ENCODE results near the gene TUSC2. TPM values are rescaled to one million over a fixed set of nuclear protein-coding genes. Genes with fewer than 3 reads are reported as not detected.
A peak's percentile ranks its signal among the peaks of the same experiment; 100 is the strongest.

TUSC2 gene
- total RNA-seq, 1 donor from 2014 or later: 25.4 TPM

DNA sequence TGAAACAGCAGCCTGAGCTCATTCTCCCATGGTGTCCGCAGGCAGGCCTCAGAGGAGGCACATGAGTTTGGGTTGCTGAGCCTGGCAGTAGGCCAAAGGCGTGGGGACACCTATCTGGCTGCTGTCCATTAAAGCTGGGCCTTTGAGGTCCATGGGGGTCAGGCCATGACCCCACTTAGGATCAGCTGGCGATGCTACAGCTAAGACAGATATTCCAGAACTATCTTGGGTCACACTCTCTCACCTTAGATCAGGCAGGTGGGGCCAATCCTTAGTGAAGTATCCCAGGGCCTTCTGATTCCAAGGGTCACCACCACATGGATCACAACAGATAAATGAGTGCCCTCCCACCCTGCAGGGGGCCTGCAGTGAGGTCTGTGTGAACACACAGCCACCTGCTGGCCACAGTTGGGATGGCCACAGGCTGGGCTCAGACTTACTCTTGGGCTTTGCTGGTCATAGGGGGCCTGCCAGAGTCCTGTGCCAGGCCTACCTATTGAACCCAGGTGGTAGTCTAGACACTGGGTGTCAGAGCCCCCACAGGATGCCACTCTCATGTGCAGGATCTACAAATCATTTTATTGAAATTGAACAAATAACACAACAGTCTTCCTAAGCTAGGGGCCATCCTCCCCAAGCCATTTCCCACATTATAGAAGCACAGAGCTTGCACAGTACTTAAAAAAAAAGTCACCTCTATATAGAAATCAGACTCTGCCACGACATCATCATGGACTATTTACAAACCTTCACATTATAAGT, 3.5 kb downstream of the TUSC2 start:
- intact Hi-C loops (cut with DNase I): no loop called here
- DNase-seq (ENCODE audit: low spot score in 2 of 2): peak in 1 of 2 donors; percentile 80
- H3K27ac ChIP-seq: peak overlapping the region in 1 of 2 donors; percentile 41

DNA sequence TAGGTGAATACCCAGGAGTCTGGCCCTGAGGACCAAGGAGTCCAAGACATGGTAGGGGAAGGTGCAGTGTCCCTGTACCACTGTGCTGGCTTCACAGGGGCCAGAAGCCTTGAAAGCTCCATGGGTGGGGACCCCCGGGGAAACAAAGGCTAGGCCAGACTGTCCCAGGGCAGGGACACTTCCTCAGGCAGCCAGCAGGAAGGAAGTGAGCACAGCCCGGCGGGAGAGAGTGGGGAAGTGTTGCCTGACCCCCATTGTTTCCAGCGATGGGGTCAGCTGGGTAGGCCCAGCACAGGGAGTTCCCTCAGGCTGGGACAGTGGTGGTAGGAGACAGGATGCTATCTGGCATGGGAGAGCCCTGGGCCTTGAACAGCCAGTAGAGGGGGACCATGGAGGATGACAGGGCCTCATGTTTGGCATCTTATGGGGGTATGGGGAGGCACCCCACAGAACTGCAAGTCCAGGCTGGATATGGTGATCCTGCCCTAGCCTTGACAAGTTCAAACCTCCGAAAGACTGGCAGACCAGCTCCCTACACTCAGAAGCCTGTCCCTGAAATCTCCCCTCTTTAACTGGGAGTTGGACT, 4.3 kb downstream of the TUSC2 start:
- Histone ChIP-seq H3K4me3 (no peak overlapping the region), H3K27me3 (no peaks in the 10 kb centered on the region), H3K4me1 (peaks cover 12 to 39% of the 10 kb centered on the region in 2 donors), H3K27ac (peak overlapping the region; percentile 41 to 53), H3K9me3 (no peaks in the 10 kb centered on the region), H3K36me3 (peaks cover 0 to 17% of the 10 kb centered on the region in 2 donors)
- intact Hi-C loops (cut with DNase I): no loop called here
- TF ChIP-seq CTCF (IDR thresholded peaks at IDR 0.05): no peak
- DNase-seq (ENCODE audit: low spot score in 2 of 2): peak in 1 of 2 donors; percentile 71

More for the DNA sequence above, 3.5 kb downstream of the TUSC2 start:
- Histone ChIP-seq H3K27me3 (no peaks in the 10 kb centered on the region), H3K9me3 (no peaks in the 10 kb centered on the region), H3K36me3 (peaks cover 2 to 18% of the 10 kb centered on the region in 2 donors), H3K4me3 (no peak overlapping the region), H3K4me1 (peaks cover 12 to 34% of the 10 kb centered on the region in 2 donors)
- TF ChIP-seq CTCF (IDR thresholded peaks at IDR 0.05): peak; percentile 64 to 73 (median 68)

GRCh38 chr3:50323092-50323600, 4.9 kb downstream of the TUSC2 start:
- peaks cover 0 to 22% of the 10 kb centered on the region in 2 donors for H3K36me3 ChIP-seq
- H3K27ac ChIP-seq: peak overlapping the region; percentile 92 to 93
- peaks cover 12 to 37% of the 10 kb centered on the region in 2 donors for H3K4me1 ChIP-seq
- TF ChIP-seq CTCF (IDR thresholded peaks at IDR 0.05): no peak
- H3K9me3 ChIP-seq: no peaks in the 10 kb centered on the region
- H3K4me3 ChIP-seq: no peak overlapping the region
- no peaks in the 10 kb centered on the region for H3K27me3 ChIP-seq
- peak in 1 of 2 donors; percentile 67 for DNase-seq (ENCODE audit: low spot score in 2 of 2)
- intact Hi-C loops (cut with DNase I): no loop called here

DNA sequence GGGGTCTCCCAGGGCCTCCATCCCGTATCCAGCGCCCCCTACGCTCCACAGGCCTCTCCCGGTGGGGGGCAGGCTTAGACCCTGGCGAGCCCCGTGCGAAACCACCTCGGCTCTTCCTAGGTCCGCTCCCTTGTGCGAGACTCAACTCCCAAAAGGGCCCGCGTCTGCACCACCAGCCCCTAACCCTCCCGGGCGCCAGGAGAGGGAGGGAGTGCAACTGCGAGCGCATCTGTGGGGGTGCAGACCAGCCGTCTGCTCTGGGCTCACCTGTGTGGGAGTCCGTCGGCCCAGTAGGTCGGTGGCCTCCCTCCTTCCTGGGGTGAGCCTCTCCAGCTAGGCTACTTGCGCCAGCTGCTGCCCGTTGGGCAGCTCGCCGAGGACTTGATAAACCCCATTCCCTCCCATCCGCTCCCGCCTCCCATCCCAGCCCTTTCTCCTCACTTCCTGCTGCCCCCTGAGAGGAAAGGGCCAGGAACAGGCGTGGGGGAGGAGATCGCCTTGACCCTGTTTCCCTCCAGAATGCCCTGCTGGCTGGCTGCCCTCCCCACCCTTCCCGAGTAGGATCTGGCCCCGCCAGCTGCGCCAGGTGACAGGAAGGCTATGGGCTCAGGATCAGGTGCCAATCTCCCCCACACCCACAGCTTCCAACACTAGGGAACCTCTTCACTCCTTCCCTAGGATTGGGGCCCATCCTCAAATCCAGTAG, 5.5 kb downstream of the TUSC2 start, which contains the start of gene HYAL2:
Gene HYAL2, minus strand, starts transcription at position 360 of the 706 bp plus-strand sequence. CDS start 2,256 bp downstream, outside the sequence.
- peak in 1 of 2 donors; percentile 70 for DNase-seq (ENCODE audit: low spot score in 2 of 2)
- H3K4me3 ChIP-seq: peak within 1 kb of the TSS; percentile 66 to 81
- H3K27me3 ChIP-seq: no peaks in the 10 kb centered on the region
- no peak for TF ChIP-seq CTCF (IDR thresholded peaks at IDR 0.05)
- intact Hi-C loops (cut with DNase I): no loop called here
- peak within 1 kb of the TSS; percentile 92 to 93 for H3K27ac ChIP-seq
- H3K36me3 ChIP-seq: peaks cover 0 to 25% of the 10 kb centered on the region in 2 donors
- H3K4me1 ChIP-seq: peaks cover 12 to 36% of the 10 kb centered on the region in 2 donors
- no peaks in the 10 kb centered on the region for H3K9me3 ChIP-seq

DNA sequence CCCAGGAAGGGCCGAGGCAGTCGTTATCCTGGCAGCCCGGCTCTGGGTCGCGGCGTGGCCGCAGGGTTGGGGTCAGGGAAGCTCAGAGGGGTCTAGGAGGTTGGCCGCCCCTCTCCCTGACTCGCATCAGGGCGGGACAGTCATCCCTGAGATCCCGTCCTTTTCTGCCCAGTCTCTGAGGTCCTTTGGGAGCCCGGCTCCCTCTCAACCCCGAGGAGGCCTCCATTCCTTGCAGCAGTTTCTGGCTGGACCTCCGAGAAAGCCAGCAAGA, 6.0 kb downstream of the TUSC2 start:
- H3K27me3 ChIP-seq: no peaks in the 10 kb centered on the region
- intact Hi-C loops (cut with DNase I): no loop called here
- no peak for TF ChIP-seq CTCF (IDR thresholded peaks at IDR 0.05)
- H3K27ac ChIP-seq: peak overlapping the region; percentile 92 to 93
- peaks cover 0 to 26% of the 10 kb centered on the region in 2 donors for H3K36me3 ChIP-seq
- H3K4me3 ChIP-seq: peak overlapping the region; percentile 66 to 81
- H3K4me1 ChIP-seq: peaks cover 10 to 31% of the 10 kb centered on the region in 2 donors
- H3K9me3 ChIP-seq: no peaks in the 10 kb centered on the region
- no peak for DNase-seq (ENCODE audit: low spot score in 2 of 2)

Data from ascending aorta (tissue), 2 donors.